AG10803 (cell line): ENCODE results near the gene TWIST1.
A peak's percentile ranks its signal among the peaks of the same experiment; 100 is the strongest.

Experiments used
- DNase-seq: peaks from one replicate; pipeline ENCODE4 v3.0.0; 2010; ENCODE audit warnings: low read depth
- H3K4me3 ChIP-seq: 2 replicates; pipeline ENCODE4 v1.5.1; 2011; ENCODE audit warnings: mild to moderate bottlenecking, low read length, control low read depth
- TF ChIP-seq, protein P1 (sequence below): conservative IDR thresholded peaks from 2 replicates; pipeline ENCODE4 v1.5.1; 2011; ENCODE audit warnings: mild to moderate bottlenecking, low read length, control low read depth, inconsistent platforms

Gene TWIST1

DNA sequence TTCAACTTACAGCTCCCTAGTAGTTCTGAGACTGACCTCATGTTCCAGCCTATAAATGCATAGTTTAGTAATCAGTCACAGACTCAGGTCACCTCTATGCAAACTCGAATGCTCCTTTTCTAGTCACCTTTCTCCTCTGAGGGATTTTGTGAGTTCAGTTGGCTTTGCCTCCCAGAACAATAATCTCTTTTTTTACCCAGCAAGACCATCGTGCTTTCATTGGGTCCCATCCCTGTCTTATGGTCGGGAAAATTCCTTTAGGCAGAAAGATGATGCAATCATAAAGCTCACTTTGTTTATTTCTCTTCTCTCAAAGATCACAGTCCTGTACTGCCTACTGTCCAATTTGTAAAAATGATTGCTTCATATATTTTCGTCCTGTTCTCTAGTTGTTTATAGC, 38.4 kb downstream of the TWIST1 start:
- no peak overlapping the region for H3K4me3 ChIP-seq
- DNase-seq = peak; percentile 54
- TF ChIP-seq, protein P1, sequence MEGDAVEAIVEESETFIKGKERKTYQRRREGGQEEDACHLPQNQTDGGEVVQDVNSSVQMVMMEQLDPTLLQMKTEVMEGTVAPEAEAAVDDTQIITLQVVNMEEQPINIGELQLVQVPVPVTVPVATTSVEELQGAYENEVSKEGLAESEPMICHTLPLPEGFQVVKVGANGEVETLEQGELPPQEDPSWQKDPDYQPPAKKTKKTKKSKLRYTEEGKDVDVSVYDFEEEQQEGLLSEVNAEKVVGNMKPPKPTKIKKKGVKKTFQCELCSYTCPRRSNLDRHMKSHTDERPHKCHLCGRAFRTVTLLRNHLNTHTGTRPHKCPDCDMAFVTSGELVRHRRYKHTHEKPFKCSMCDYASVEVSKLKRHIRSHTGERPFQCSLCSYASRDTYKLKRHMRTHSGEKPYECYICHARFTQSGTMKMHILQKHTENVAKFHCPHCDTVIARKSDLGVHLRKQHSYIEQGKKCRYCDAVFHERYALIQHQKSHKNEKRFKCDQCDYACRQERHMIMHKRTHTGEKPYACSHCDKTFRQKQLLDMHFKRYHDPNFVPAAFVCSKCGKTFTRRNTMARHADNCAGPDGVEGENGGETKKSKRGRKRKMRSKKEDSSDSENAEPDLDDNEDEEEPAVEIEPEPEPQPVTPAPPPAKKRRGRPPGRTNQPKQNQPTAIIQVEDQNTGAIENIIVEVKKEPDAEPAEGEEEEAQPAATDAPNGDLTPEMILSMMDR = no peak

DNA sequence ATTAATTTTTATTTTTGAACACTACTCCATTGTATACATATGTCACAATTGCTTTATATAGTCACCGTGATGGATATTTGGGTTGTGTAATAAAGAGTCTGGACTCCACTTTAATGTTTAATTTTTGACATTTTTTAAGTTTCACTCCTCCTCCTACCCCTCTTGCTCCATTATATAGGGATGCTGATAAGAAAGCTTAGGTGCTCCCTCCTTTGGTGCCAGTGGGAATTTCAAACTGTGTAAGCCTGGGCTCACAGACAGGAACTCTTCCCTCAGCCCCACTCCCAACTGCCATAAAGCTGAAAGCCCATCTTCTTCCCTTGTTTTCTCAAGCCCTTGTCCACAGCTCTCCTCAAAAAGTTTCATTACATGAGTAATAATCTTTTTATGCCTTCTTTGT, 47.6 kb downstream of the TWIST1 start:
- no peak overlapping the region for H3K4me3 ChIP-seq
- DNase-seq = no peak
- TF ChIP-seq, protein P1 = no peak

DNA sequence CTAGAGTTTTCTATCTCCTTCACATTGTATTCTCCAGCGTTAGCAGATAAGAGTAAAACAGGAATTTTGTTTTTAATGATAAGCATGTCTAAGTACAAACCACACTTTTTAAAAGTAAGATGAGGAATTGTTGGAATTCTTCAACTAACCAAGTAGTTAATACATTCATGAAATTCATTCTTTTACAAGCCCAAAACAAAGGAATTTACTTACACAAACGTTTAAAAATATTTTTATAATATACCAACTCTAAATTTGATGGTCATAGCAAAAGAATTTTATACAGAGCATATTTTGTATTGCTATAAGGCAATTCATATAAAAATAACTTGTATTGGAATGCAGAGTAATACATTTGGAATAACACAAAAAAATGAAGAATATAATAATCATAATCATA, 51.3 kb downstream of the TWIST1 start:
- H3K4me3 ChIP-seq = no peak overlapping the region
- DNase-seq = peak; percentile 46
- TF ChIP-seq, protein P1 = no peak
